OCI-LY3 (cell line): ENCODE results near the gene ADAP1.

ENCODE experiments used
- EZH2phosphoT487 ChIP-seq: fragments of 200-600 bp; shearing (Covaris generic); IDR thresholded peaks from 2 replicates; pipeline ENCODE4 v1.6.1; 2018; ENCODE audit warnings: antibody characterized with exemption, mixed run types, low read depth
- TF ChIP-seq, protein P1 (sequence below): fragments of 200-600, 300-600 bp; sonication (generic); IDR thresholded peaks from 2 replicates; pipeline ENCODE4 v1.5.1; 2014; ENCODE audit warnings: antibody characterized with exemption, low read length, low read depth

DNA sequence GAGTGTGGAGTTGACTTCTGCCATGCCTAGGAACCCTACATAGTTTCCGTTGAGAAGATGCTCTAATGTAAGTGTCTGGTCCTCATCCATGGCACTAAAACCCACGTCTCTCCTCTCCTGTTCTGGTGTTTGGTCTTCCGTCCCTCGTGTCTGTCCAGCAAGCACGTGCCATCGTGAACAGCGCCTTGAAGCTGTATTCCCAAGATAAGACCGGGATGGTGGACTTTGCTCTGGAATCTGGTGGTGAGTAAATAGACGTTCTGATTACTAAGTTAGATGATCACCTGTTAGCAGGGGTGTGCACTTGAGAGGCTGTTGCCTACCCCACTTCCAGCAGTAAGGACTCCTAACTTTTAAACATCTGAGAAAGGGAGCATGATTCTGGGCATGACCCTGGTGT, 93.3 kb downstream of the ADAP1 start:
- TF ChIP-seq, protein P1, sequence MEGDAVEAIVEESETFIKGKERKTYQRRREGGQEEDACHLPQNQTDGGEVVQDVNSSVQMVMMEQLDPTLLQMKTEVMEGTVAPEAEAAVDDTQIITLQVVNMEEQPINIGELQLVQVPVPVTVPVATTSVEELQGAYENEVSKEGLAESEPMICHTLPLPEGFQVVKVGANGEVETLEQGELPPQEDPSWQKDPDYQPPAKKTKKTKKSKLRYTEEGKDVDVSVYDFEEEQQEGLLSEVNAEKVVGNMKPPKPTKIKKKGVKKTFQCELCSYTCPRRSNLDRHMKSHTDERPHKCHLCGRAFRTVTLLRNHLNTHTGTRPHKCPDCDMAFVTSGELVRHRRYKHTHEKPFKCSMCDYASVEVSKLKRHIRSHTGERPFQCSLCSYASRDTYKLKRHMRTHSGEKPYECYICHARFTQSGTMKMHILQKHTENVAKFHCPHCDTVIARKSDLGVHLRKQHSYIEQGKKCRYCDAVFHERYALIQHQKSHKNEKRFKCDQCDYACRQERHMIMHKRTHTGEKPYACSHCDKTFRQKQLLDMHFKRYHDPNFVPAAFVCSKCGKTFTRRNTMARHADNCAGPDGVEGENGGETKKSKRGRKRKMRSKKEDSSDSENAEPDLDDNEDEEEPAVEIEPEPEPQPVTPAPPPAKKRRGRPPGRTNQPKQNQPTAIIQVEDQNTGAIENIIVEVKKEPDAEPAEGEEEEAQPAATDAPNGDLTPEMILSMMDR: no peak
- no peak for TF ChIP-seq EZH2phosphoT487
